Neutrophil (primary cell): Measurements from ENCODE around the gene ELMO1.

Experiments used
- H3K27ac ChIP-seq: fragments of 200-600 bp; sonication (generic); 2 replicates; pipeline ENCODE4 v1.5.1; 2016; ENCODE audit warnings: mild to moderate bottlenecking, moderate library complexity
- H3K27me3 ChIP-seq: fragments of 200-600 bp; sonication (generic); 2 replicates; pipeline ENCODE4 v1.6.0; 2016; ENCODE audit warnings: mild to moderate bottlenecking
- H3K36me3 ChIP-seq: fragments of 200-600 bp; sonication (generic); 2 replicates; pipeline ENCODE4 v1.5.1; 2017
- H3K4me1 ChIP-seq, 2 experiments: fragments of 200-600 bp in 1 of 2; sonication (generic) in 1 of 2; 1 replicate in 1 of 2; 2 replicates in 1 of 2; pipeline versions ENCODE4 v1.5.1 to v1.6.1; 2013 to 2016; ENCODE audit warnings: low read depth in 1 of 2, low read length in 1 of 2, mild to moderate bottlenecking in 1 of 2, moderate library complexity in 1 of 2; ENCODE audit not compliant: control insufficient read depth in 1 of 2, insufficient read depth in 1 of 2
- H3K4me3 ChIP-seq, 2 experiments: fragments of 200-600 bp in 1 of 2; sonication (generic) in 1 of 2; 1 replicate in 1 of 2; 2 replicates in 1 of 2; pipeline ENCODE4 v1.5.1; 2013 to 2016; ENCODE audit warnings: low read depth in 1 of 2, low read length in 1 of 2, mild to moderate bottlenecking in 1 of 2, moderate library complexity in 1 of 2
- H3K9me3 ChIP-seq: fragments of 200-600 bp; sonication (generic); 2 replicates; pipeline ENCODE4 v1.5.1; 2016
- CTCF ChIP-seq: fragments of 200-600 bp; sonication (generic); IDR thresholded peaks from 2 replicates; pipeline ENCODE4 v1.5.1; 2016; ENCODE audit warnings: antibody characterized with exemption

ELMO1 gene

GRCh38 chr7:37329940-37330339, 118.7 kb downstream of the ELMO1 start:
- H3K4me3 ChIP-seq = no peak overlapping the region
- no peaks in the 10 kb centered on the region for H3K9me3 ChIP-seq
- H3K27me3 ChIP-seq = no peaks in the 10 kb centered on the region
- no peaks in the 10 kb centered on the region for H3K36me3 ChIP-seq
- TF ChIP-seq CTCF = no peak
- H3K27ac ChIP-seq = no peak overlapping the region
- H3K4me1 ChIP-seq = peaks cover 30 to 31% of the 10 kb centered on the region in 2 experiments

- H3K9me3 ChIP-seq = no peaks in the 10 kb centered on the region
- no peak overlapping the region for H3K27ac ChIP-seq
- no peak for TF ChIP-seq CTCF
- no peaks in the 10 kb centered on the region for H3K36me3 ChIP-seq
- peaks cover 4 to 5% of the 10 kb centered on the region in 2 experiments for H3K4me1 ChIP-seq
- no peaks in the 10 kb centered on the region for H3K27me3 ChIP-seq
- H3K4me3 ChIP-seq = no peak overlapping the region
These were observed 121.4 kb downstream of the ELMO1 start for GRCh38 chr7:37327288-37327687.

- H3K4me3 ChIP-seq = no peak overlapping the region
- H3K27ac ChIP-seq = no peak overlapping the region
- no peaks in the 10 kb centered on the region for H3K27me3 ChIP-seq
- no peaks in the 10 kb centered on the region for H3K9me3 ChIP-seq
- peaks cover 3 to 5% of the 10 kb centered on the region in 2 experiments for H3K4me1 ChIP-seq
- TF ChIP-seq CTCF = no peak
- H3K36me3 ChIP-seq = no peaks in the 10 kb centered on the region
These were observed 124.7 kb downstream of the ELMO1 start for GRCh38 chr7:37323966-37324365.

- TF ChIP-seq CTCF = no peak
- Histone ChIP-seq H3K4me3 (no peak overlapping the region), H3K4me1 (peaks cover 14 to 16% of the 10 kb centered on the region in 2 experiments), H3K9me3 (no peaks in the 10 kb centered on the region), H3K36me3 (no peaks in the 10 kb centered on the region), H3K27me3 (no peaks in the 10 kb centered on the region), H3K27ac (no peak overlapping the region)
These were observed 125.8 kb downstream of the ELMO1 start for GRCh38 chr7:37322831-37323230.

DNA sequence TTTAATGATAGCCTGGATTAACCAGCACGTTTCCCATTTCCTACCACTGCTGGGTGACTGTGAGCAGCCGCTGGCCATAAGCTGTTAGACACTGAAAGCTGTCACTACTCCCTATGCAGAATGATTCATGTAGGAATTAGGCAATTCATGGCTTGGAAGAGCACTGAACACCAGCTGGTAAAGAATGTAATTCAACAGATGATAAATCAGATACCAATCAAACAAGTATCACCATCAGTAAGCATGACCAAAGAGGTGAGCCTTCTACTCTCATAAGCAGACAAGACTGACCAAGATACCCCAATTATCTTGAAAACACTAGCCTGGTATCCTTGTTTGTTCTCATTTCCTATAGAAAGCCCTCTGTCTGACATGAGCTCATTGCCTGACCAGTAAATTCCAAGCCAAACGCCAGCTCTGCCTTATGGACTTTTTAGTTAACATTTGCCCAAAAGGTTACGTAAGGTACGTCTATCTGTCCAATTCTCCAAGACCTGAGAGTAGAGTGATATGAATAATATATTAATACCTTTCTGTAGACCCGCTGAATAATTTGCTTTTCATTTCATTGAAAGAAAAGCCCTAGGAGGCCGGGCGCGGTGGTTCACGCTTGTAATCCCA, 127.7 kb downstream of the ELMO1 start:
- Histone ChIP-seq H3K4me3 (no peak overlapping the region), H3K27me3 (no peaks in the 10 kb centered on the region), H3K36me3 (no peaks in the 10 kb centered on the region), H3K4me1 (peaks cover 29 to 32% of the 10 kb centered on the region in 2 experiments), H3K27ac (no peak overlapping the region), H3K9me3 (no peaks in the 10 kb centered on the region)
- no peak for TF ChIP-seq CTCF
